ENCODE results near the gene PREB. TPM values are rescaled to one million over a fixed set of nuclear protein-coding genes. Genes with fewer than 3 reads are reported as not detected.

PREB gene
- total RNA-seq, 2 experiments from 2014 or later: 96.8 to 113 TPM

DNA sequence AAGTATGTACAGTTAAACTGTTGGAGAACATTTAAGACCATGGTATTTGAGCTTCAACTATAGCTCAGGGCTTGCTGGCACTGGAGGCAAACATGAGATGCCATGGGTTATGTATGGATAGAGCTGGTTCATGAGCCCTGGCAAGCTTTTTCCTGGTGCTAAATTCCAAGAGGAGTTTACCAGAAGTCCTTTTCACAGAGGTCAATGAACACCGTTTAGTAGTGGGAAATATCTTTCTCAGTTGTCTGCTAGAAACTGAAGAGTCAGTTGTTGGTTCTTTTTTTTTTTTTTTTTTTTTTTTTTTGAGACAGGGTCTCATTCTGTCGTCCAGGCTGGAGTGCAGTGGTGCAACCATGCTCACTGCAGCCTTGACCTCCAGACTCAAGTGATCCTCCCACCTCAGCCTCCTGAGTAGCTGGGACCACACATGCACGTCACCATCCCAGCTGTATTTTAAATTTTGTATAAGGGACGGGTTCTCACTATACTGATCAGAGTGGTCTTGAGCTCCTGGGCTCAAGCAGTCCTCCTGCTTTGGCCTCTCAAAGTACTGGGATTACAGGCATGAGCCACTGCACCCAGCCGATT is 46.5 kb downstream of the PREB start:
- Histone ChIP-seq H2AFZ (ENCODE audit: low read length) (no peak overlapping the region), H3K79me2 (ENCODE audit: insufficient read depth, low read depth, low read length) (no peaks in the 10 kb centered on the region), H4K20me1 (ENCODE audit: insufficient read depth, low read length) (no peaks in the 10 kb centered on the region), H3K27ac (ENCODE audit: low read depth, low read length, poor library complexity, severe bottlenecking) (no peak overlapping the region), H3K4me3 (ENCODE audit: low read depth, low read length, poor library complexity, severe bottlenecking) (peak overlapping the region; percentile 73), H3K36me3 (ENCODE audit: insufficient read depth, low read length) (no peaks in the 10 kb centered on the region), H3K9me3 (ENCODE audit: low read length) (no peaks in the 10 kb centered on the region), H3K9me2 (ENCODE audit: insufficient read depth, low read length) (no peaks in the 10 kb centered on the region), H3K4me1 (ENCODE audit: insufficient read depth, low read length, poor library complexity, severe bottlenecking) (peaks cover 35% of the 10 kb centered on the region), H3K4me2 (ENCODE audit: low read length) (peak overlapping the region; percentile 99)
- DNase-seq (ENCODE audit: low spot score): no peak
- BruUV-seq (replicated peaks): no TSS peak
- ChIA-PET POLR2A (interaction anchor here (0.6 to 2.0 kb wide), 13 partner anchors 8 to 341 kb away, joined by 3 to 9 read pairs (median 3); partner anchors contain the start of gene AGBL5), CTCF (ENCODE audit: unreplicated experiment) (interaction anchor here (1.1 to 1.5 kb wide), 4 partner anchors 8 to 37 kb away, joined by 3 to 5 read pairs (median 4); no protein-coding TSS in a partner anchor)
- no peak for TF ChIP-seq EZH2phosphoT487 (IDR thresholded peaks at IDR 0.05; ENCODE audit: borderline replicate concordance, low read depth, low read length)
- TF ChIP-seq, protein P1, sequence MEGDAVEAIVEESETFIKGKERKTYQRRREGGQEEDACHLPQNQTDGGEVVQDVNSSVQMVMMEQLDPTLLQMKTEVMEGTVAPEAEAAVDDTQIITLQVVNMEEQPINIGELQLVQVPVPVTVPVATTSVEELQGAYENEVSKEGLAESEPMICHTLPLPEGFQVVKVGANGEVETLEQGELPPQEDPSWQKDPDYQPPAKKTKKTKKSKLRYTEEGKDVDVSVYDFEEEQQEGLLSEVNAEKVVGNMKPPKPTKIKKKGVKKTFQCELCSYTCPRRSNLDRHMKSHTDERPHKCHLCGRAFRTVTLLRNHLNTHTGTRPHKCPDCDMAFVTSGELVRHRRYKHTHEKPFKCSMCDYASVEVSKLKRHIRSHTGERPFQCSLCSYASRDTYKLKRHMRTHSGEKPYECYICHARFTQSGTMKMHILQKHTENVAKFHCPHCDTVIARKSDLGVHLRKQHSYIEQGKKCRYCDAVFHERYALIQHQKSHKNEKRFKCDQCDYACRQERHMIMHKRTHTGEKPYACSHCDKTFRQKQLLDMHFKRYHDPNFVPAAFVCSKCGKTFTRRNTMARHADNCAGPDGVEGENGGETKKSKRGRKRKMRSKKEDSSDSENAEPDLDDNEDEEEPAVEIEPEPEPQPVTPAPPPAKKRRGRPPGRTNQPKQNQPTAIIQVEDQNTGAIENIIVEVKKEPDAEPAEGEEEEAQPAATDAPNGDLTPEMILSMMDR (conservative IDR thresholded peaks at IDR 0.05; ENCODE audit: low read length): no peak
- intact Hi-C loops (cut with micrococcal nuclease; ENCODE audit: unreplicated experiment): loop anchor here (2.0 kb wide), 2 partner anchors 55 to 127 kb away; partner anchors contain the start of gene TMEM214

GRCh38 chr2:27086724-27087593 is 47.5 kb downstream of the PREB start, which contains the start of gene KHK:
Gene KHK (plus strand): TSS chr2:27086772. CDS start chr2:27087260, 488 bp downstream.
- H3K9me2 ChIP-seq (ENCODE audit: insufficient read depth, low read length): no peaks in the 10 kb centered on the region
- H4K20me1 ChIP-seq (ENCODE audit: insufficient read depth, low read length): no peaks in the 10 kb centered on the region
- no peaks in the 10 kb centered on the region for H3K9me3 ChIP-seq (ENCODE audit: low read length)
- H3K79me2 ChIP-seq (ENCODE audit: insufficient read depth, low read depth, low read length): no peaks in the 10 kb centered on the region
- intact Hi-C loops (cut with micrococcal nuclease; ENCODE audit: unreplicated experiment): loop anchor here (1.0 to 2.0 kb wide), 5 partner anchors 16 to 126 kb away; partner anchors contain the start of genes AGBL5, ATRAID, OST4 and SLC5A6
- peak within 1 kb of the TSS; percentile 99 for H3K4me2 ChIP-seq (ENCODE audit: low read length)
- TSS peak; percentile 67 for BruUV-seq (replicated peaks)
- H3K4me1 ChIP-seq (ENCODE audit: insufficient read depth, low read length, poor library complexity, severe bottlenecking): peaks cover 39% of the 10 kb centered on the region
- DNase-seq (ENCODE audit: low spot score): no peak
- H2AFZ ChIP-seq (ENCODE audit: low read length): peak within 1 kb of the TSS; percentile 88
- ChIA-PET POLR2A (interaction anchor here (0.7 to 2.0 kb wide), 9 partner anchors 9 to 216 kb away, joined by 3 to 9 read pairs (median 4); partner anchors contain the start of gene AGBL5), CTCF (ENCODE audit: unreplicated experiment) (interaction anchor here (0.6 to 1.5 kb wide), 6 partner anchors 9 to 216 kb away, joined by 3 to 5 read pairs (median 3); no protein-coding TSS in a partner anchor)
- H3K27ac ChIP-seq (ENCODE audit: low read depth, low read length, poor library complexity, severe bottlenecking): peak within 1 kb of the TSS; percentile 38
- H3K36me3 ChIP-seq (ENCODE audit: insufficient read depth, low read length): no peaks in the 10 kb centered on the region
- peak within 1 kb of the TSS; percentile 73 for H3K4me3 ChIP-seq (ENCODE audit: low read depth, low read length, poor library complexity, severe bottlenecking)
- TF ChIP-seq, protein P1 (conservative IDR thresholded peaks at IDR 0.05; ENCODE audit: low read length): no peak; the same call in 1 of the 2 replicates
- no peak for TF ChIP-seq EZH2phosphoT487 (IDR thresholded peaks at IDR 0.05; ENCODE audit: borderline replicate concordance, low read depth, low read length)
